Measurements from ENCODE around the gene TAAR6.
"Not testable (repeated sequence)": the region's sequence is repeated elsewhere in the genome, so short reads cannot be mapped to it uniquely, and the experiment has no call there.

TAAR6 gene

GRCh38 chr6:132590362-132590761, 20.2 kb downstream of the TAAR6 start:
- no peak for DNase-seq

- DNase-seq = no peak
Measured at GRCh38 chr6:132592855-132593254, 22.7 kb downstream of the TAAR6 start.

- no peak for DNase-seq
Measured at GRCh38 chr6:132596201-132596600, 26.1 kb downstream of the TAAR6 start.

- DNase-seq = no peak
Measured at GRCh38 chr6:132598473-132598872, 28.4 kb downstream of the TAAR6 start.

GRCh38 chr6:132600900-132601299, 30.8 kb downstream of the TAAR6 start:
- not testable (repeated sequence) for DNase-seq

- DNase-seq = no peak
Measured at GRCh38 chr6:132604635-132605152, 34.6 kb downstream of the TAAR6 start.

- no peak for DNase-seq
Measured at GRCh38 chr6:132607544-132608233, 37.6 kb downstream of the TAAR6 start.

GRCh38 chr6:132611616-132612015, 41.5 kb downstream of the TAAR6 start:
- no peak for DNase-seq

GRCh38 chr6:132612449-132613108, 42.5 kb downstream of the TAAR6 start:
- no peak for DNase-seq

- no peak for DNase-seq
Measured at GRCh38 chr6:132614554-132614953, 44.4 kb downstream of the TAAR6 start.

GRCh38 chr6:132616677-132617076, 46.6 kb downstream of the TAAR6 start:
- no peak for DNase-seq

Measured in NCI-H2081 treated with DMSO at 0.1 percent for 48 hours (cell line).